HG03571 (cell line): ENCODE results near the gene CCDC144A.
"Not testable (repeated sequence)": the region's sequence is repeated elsewhere in the genome, so short reads cannot be mapped to it uniquely, and the experiment has no call there.

Experiments used
- ATAC-seq: cut with Tn5 transposase; IDR thresholded peaks from one replicate; pipeline ENCODE4 v1.9.1; 2021; ENCODE audit not compliant: unreplicated experiment

CCDC144A gene

DNA sequence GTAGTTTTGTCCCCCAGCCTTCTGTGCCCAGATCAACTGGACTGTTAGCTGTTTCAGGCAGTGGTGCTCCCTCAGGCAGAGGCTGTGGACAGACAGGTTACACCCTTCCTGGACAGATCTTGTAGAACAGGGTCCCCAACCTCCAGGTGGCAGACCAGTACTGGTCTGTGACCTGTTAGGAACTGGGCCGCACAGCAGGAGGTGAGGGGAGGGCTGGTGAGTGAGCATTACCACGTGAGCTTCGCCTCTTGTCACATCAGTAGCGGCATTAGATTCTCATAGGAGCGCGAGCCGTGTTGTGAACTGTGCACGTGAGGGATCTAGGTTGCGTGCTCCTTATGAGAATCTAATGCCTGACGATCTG lies 61.9 kb downstream of the CCDC144A start:
- ATAC-seq: not testable (repeated sequence)

DNA sequence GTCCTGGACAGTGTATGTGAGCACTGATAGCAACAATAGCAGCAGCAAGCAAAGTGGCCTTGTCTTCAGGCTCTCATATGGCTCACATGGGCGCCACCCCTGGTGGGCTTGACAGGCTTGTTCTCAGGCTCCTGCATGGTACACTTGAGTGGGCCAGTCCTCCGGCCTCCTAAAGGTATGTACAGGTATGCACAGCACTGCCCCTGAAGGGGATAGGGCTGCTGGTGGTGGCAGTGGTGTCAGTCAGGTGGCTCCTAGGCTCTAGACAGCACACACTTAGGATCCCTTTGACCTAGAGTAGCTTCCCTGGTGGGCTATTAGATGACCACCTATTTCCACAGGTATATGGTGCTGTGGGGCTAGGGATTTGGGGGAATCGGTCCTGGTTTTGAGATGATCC lies 67.5 kb downstream of the CCDC144A start:
- not testable (repeated sequence) for ATAC-seq

DNA sequence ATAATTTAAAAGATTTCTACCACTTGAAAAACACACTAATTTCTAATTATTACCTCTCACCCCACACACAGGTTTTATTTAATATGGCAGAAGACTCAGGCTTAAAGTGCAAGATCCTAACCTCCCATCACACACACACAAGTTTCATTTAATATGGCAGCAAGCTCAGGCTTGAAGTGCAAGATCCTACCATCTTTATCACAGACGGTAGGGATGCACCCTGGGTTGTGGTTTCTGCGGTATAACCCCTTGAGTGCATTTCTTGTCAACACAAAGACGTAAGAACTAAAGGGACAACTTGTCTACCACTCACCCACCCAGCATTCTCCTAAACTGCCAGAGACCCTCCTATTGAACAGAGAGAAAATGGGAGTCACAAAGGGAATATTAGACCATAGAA lies 68.1 kb downstream of the CCDC144A start:
- not testable (repeated sequence) for ATAC-seq

DNA sequence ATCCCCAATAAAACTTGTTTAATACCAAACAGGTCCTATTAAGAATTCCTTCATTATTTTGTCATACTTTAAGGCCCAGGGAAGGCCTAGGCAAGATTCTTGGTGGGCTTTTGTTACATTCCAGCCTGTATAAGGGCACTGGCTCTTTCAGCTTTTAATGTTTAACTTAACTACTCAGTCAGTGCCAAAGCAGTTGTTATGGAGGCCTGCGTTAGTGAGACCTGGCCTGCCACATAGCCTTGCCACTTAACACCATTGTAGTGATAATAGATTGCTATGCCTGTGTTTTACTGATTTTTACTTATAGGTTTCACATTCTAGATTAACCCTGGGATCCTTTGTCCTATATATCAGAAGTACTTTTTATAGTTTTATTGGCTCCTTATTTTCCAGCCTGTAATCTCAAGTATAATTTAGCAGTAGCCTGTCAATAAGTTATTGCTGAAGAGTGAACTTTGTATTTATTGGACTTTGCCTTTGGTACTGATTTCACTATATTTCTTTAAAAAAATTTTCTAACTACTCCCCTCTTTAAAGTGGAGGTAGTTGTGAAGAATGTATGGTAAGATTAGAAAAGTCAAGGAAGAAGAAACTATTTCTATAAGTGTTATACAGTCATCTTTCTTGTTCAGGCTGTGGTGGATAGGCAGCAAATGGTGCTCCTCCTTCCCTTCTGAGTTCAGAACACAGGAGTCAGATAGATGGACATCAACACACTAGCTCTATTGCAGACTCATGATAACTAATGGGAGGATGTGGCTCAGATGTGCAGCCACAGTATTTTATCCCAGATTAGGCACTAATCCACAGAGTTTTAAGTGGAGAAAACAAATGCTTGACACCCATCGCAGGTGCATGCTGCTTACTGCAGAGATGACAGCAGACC lies 78.5 kb downstream of the CCDC144A start:
- ATAC-seq: not testable (repeated sequence)

DNA sequence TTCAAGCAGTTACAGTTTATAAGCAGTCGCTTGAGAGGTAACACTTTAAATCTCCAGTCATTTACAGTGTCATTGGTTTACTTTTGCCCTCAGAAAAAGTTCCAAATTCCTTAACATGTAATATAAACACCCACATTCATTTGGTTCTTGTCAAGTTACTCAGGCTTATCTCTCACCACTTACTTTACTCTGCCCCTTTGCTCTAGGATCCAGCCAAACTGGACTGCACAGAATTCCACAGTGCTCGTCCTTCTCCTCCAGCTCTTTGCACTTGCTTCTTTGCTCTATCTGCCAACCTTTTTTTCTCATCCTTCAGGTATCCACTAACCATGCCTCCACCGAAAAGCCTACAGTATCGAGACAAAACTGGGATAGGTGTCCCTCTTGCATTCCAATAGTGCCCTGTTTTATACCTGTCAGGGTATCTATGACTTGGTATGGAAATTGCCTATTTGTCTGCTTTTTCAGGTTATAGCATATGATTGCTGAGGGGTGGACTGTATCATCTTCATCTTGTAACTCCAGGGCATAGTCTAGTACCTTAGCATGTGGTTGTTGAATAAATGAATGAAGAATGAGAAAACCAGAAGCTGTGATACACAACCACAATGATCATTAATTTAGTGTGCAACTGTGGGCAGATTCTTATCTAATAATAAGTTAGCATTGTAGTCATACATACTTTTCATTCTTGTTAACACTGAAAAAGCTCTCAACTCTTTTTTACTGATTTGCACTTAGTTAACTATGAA lies 82.5 kb downstream of the CCDC144A start:
- not testable (repeated sequence) for ATAC-seq

DNA sequence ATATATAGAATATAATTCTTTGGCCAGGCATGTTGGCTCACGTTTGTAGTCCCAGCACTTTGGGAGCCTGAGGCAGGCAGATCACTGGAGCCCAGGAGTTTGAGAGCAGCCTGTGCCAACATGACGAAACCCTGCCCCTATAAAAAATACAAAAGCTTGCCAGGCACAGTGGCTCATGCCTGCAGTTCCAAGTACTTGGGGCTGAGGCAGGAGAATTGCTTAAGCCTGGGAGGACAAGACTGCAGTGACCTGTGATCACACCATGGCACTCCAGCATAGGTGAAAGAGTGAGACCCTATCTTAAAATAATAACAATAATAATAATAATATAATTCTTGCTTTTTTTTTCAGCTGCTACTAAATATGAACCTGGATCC lies 83.1 kb downstream of the CCDC144A start:
- ATAC-seq: not testable (repeated sequence)

DNA sequence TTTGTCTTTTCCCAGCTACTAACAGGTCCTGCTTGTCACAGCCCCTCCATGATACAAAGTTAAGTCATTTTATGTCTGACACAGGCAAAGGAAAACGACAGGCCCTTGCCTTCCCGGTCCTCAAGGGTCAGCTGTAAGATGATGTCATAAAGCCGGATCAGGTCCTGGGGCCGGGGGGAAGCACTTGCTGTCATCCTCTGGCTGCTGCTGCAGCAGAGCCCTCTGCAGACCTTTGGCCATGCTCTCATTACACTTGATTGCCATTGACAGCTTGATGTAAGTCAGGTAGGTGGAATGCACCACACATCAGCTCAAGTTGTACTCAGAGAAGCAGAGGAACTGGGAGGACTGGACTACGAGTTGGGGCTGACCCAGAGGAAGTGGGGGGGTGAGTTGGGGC lies 97.8 kb downstream of the CCDC144A start:
- ATAC-seq: not testable (repeated sequence)

DNA sequence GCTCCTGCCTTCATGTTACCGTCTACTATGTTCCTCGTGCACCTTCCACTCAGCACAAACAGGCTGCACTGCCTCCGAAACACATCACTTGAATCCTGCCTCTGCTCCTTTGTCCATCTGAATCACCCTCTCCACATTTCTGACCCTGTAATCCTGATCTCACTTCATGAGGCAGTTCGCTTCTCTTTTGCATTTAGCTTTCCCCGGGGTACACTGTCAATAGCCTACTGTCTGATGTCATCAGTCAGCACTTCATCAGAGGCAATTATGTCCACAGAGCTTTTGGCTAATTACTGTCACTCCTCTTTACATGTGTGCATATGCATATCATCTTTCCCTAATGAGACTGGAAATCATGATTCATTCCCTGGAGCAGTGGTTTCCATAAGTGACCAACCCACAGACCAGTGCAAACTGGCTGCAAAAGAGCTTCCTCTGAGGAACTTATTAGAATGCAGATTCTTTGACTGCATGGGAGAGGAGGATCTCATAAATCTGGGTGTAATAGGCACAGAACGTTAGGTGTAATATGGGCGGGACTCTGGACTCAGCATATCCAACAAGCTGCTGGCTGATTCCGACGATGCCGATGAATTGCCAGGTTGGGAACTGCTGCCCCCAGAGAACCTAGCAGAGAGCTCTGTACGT lies 99.0 kb downstream of the CCDC144A start:
- ATAC-seq: not testable (repeated sequence)

DNA sequence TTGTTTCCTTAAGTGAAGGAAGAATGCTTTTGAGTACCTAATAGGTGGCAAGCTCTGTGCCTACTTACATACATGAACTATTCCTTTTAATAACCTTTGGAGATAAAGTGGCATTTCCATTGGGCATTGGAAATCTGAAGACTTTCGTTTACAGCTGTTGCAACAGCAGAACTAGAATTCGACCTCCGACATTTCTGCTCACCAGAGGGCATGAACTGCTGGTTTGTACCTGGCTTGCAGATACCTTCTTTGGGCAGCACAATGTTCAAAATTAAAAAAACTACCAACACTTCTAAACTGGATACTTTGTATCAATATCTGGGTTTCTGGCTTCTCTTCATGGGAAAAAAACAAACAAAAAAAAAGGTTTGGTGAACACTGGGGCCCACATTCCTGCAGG lies 99.6 kb downstream of the CCDC144A start:
- ATAC-seq: not testable (repeated sequence)

DNA sequence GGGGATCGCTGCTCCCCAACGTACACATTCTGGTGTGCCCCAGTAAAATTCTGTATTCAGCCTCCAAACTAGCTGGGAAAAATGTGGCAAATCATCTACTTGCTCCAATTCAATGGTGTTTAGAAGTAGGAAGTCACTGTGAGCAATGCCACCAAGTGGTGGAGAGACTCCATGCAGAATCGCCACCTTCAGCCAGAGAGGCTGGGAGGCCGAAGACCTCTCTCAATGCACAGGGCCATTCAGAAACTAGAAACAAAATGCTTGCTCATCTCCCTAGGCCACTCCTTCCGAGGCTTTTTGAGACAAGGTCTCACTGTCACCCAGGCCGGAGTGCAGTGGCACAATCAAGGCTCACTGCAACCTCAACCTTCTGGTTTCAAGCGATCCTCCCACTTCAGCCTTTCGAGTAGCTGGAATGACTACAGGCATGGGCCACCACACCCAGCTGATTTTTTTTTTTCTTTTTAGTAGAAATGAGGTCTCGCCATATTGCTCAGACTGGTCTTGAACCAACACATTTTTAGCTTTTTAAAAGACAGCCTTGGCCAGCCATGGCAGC lies 100.4 kb downstream of the CCDC144A start:
- not testable (repeated sequence) for ATAC-seq

DNA sequence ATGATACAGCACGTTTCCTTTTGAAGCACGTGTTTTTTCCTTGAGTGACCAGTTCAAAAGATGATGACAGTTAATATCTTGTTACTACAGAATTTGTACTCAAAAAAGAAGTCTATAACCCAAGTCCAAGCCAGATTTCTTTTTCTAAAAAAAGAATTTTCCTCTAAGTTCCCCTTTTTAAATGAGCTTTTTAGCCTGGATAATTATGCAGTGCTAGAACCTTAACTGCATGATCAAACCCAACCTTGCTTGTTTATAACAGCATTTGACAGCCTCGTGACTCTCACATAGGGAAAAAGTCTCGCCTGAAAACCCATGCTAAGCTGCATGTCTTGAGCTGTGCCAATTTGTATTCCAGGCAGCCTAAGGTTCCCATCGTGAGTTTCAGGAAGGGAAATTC lies 104.2 kb downstream of the CCDC144A start:
- not testable (repeated sequence) for ATAC-seq

DNA sequence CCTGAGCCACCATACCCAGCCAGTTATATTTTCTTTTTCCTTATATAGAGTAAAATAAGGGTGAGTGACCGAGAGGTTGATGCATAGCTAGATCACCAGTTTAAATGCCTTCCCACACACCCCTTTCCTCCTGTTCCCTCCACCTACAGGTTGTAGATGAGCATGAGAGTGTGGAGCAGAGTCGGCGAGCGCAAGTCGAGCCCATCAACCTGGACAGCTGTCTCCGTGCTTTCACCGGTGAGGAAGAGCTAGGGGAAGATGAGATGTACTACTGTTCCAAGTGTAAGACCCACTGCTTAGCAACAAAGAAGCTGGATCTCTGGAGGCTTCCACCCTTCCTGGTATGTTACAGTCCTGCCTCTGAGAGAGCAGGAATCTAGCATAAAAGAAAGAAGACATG lies 105.9 kb downstream of the CCDC144A start:
- ATAC-seq: not testable (repeated sequence)

DNA sequence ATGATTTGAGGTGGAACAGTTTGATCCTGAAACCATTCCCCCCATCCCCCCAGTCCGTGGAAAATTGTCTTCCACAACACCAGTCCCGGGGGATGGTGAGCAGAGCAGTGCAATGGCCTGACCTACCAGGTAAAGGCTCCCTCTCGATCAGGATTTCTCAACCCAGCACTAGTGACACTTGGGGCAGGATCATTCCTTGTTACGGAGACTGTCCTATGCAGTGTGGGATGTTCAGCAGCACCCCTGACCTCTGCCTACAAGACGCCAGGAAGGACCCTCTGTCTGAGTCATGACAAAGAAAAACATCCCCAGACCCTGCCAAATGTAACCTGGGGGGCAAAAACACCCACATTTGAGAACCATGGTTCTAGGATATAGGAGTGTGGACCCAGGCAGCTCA lies 114.8 kb downstream of the CCDC144A start:
- not testable (repeated sequence) for ATAC-seq

DNA sequence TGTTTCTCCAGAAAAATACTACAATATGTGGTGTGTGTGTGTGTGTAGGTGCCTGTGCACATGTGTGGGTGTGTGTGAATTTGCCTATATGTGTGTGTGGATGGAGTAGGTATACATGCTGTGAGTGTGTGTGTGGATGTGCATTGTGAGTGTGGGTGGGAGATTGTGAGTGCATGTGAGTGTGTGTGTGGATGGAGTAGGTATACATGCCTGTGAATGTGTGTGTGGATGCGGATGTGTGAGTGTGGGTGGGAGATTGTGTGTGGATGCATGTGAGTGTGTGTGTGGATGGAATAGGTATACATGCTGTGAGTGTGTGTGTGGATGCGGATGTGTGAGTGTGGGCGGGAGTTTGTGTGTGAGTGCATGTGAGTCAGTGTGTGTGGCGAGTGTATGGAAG lies 116.6 kb downstream of the CCDC144A start:
- not testable (repeated sequence) for ATAC-seq

DNA sequence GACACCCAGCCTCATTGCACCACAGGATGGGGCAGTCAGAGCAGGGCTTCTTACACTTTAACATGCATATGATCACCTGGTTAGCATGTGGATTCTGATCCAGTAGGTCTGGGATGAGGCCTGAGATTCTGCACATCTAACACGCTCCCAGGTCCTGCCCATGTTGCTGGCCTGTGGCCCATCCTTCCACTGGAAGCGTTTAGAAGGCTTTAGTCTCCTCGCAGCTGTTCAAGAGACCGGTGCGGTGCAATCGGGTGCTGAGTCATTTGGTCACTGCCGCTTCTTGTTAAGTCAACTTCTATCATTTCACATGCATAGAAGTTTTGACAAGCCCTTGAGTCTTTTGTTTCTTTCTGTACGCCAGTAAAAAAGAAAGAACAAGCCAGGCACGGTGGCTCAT lies 117.6 kb downstream of the CCDC144A start:
- not testable (repeated sequence) for ATAC-seq

DNA sequence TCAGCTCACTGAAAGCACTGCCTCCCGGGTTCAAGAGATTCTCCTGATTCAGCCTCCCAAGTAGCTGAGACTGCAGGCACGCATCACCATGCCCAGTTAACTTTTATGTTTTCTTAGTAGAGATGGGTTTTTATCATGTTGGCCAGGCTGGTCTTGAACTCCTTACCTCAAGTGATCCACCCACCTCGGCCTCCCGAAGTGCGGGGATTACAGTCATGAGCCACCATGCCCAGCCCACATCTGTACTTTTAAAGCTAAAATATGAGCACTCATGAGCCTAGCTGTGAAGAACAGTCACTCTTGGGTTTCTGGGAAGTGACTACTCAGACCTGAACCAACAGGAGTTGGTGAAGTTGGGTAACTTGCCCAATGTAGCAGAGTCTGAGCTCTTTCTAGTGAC lies 120.2 kb downstream of the CCDC144A start:
- ATAC-seq: not testable (repeated sequence)

DNA sequence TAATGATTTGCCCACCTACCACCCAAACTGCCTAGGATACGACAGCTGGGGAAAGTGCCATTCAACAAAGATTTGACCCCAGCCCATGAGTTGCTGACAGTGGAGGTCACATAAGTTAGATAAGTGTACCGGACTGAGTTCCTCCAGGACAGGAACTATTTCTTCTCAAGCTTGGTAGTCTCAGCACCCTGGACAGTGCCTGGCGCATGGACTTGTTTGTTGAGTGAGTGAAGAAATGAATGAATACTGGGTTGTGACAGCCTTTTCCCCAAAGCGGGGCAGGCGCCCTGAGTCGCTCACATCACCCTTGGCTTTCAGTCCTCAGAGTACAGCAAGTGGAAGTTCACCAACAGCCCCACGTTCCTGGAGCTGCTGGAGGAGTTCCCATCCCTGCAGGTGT lies 122.1 kb downstream of the CCDC144A start:
- ATAC-seq: not testable (repeated sequence)

DNA sequence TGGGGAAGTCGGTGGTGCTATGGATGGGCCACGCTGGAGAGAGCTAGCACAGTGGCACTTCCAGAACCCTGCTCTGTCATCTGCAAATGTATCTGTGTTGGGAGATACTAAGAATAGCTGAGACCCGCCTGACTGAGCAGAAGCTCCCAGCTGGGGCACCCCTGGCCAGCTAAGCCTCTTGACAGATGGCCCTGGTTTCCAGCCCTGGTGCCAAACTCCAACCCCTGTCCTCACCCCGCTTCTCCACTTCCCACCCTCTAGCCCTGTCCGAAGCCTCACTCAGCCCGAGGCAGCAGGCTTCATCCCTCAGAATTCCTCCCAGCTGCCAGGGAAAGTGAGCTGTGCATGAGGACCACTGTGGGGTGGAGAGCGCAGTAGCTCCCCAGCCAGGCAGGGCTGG lies 124.4 kb downstream of the CCDC144A start:
- no peak for ATAC-seq

DNA sequence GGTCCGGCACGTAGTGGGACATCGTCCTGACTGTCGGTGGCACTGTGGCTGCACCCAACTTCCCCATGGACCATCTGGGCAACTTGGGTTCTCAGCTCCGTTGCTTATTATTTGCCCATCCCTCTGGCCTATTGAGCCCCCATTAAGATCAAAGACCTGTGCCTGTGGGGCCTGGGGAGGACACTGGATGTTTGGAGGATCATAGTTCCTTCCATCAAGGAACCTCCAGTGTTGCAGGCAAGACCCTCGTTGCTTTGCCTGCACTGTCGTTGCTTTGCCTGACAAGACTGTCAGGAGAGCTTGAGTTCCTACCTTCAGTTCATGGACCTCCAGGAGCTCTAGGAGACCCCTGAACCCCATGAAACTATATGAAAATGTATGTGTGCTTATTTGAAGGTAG lies 127.2 kb downstream of the CCDC144A start:
- ATAC-seq: no peak

DNA sequence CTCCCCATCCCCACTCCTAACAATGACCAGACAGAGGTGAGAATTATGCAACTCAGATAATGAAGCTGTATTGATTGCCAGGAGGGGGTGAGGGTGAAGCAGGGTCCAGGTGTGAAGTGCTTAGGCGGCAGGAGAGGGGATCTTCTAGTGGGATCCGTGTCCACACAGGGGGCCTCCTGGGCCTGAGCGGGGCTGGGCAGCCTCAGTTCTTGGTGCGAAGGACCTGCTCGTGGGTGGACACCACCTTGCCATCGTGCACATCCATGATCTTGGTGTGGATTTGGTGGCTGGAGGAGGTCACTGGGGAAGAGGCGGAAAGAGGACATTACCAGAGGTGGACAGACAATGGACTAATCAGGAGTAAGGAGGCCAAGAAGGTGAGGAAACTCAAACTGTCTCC lies 127.9 kb downstream of the CCDC144A start:
- ATAC-seq: not testable (repeated sequence)

DNA sequence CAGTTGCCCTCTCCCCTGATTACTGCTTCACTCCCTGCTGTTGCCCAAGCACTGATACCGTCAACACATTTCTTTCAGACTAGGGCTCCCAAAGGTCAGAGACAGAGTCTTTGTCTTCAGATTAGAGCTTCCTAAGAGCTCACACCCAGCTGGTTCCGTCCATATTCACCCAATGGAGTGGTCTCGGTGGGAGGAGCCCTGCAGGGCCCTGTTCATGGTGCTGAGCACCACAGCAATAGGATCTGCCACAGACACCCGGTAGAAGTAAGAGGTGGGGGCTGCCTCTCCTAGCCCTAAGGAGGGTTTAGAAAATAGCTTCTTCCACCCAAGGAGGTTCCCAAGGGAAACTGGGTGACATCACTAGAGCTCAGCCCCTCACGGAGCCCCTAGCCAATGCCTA lies 128.3 kb downstream of the CCDC144A start:
- ATAC-seq: no peak
